Panc1 (cell line): Measurements from ENCODE around the gene CCDC71.

Experiments
- POLR2AphosphoS5 ChIP-seq: IDR thresholded peaks from 2 replicates; pipeline ENCODE4 v1.6.1; 2012; ENCODE audit warnings: mild to moderate bottlenecking, low read depth, low read length, moderate library complexity
- REST ChIP-seq, 2 experiments: IDR thresholded peaks; 2 replicates each; pipeline ENCODE4 v1.6.1; 2011 to 2012; ENCODE audit warnings: low read depth in 2 of 2, control low read depth in 1 of 2, low read length in 1 of 2, mild to moderate bottlenecking in 1 of 2, moderate library complexity in 1 of 2; ENCODE audit not compliant: insufficient read depth in 1 of 2
- TCF7L2 ChIP-seq: IDR thresholded peaks from 2 replicates; pipeline ENCODE4 v1.6.1; 2011; ENCODE audit warnings: mild to moderate bottlenecking, low read depth, low read length, inconsistent platforms
- TF ChIP-seq, protein P1 (sequence below): fragments of 450-650 bp; IDR thresholded peaks from 2 replicates; pipeline ENCODE4 v1.5.1; 2017; ENCODE audit warnings: mild to moderate bottlenecking

DNA sequence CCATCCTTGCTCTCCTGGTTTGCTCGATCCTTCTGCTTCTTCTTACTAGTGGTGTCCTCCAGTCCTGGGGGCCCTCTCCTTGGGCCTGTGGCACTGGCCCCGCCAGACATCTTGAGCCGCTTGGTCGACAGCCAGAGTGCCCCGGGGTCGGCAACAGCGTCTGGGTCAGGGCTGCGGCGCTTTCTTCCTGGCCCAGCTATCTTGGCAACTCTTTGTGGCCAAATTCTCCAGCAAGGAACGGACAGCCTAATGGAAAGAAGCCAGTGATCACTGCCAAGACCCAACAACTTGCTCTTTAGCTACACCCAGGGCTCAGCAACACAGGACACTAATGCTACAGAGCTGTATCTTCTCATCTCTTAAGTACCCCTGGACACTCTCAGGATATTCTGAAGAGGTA, 47.1 kb downstream of the CCDC71 start:
- no peak for TF ChIP-seq POLR2AphosphoS5
- TF ChIP-seq, protein P1, sequence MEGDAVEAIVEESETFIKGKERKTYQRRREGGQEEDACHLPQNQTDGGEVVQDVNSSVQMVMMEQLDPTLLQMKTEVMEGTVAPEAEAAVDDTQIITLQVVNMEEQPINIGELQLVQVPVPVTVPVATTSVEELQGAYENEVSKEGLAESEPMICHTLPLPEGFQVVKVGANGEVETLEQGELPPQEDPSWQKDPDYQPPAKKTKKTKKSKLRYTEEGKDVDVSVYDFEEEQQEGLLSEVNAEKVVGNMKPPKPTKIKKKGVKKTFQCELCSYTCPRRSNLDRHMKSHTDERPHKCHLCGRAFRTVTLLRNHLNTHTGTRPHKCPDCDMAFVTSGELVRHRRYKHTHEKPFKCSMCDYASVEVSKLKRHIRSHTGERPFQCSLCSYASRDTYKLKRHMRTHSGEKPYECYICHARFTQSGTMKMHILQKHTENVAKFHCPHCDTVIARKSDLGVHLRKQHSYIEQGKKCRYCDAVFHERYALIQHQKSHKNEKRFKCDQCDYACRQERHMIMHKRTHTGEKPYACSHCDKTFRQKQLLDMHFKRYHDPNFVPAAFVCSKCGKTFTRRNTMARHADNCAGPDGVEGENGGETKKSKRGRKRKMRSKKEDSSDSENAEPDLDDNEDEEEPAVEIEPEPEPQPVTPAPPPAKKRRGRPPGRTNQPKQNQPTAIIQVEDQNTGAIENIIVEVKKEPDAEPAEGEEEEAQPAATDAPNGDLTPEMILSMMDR, result no peak
- TF ChIP-seq REST (IDR thresholded peaks at IDR 0.05; ENCODE audit: insufficient read depth in 1 of 2, low read depth in 2 of 2, low read length in 1 of 2), result no peak
- TF ChIP-seq TCF7L2, result no peak
